HepG2 (cell line): ENCODE data around the gene MRPL38. TPM values are rescaled to one million over a fixed set of nuclear protein-coding genes. Genes with fewer than 3 reads are reported as not detected.

Experiments
- ATAC-seq: fragments of 200-7000 bp; cut with Tn5 transposase; 3 replicates; pipeline ENCODE4 v1.9.1; 2020; ENCODE audit warnings: mild to moderate bottlenecking, moderate library complexity
- BruUV-seq: library from RNA; stranded (reverse); fragments of 400-500 nt; replicated peaks from 2 replicates; lab custom pipeline; 2021; lab: Mats Ljungman, UMichigan
- CTCF ChIA-PET: fragments of 300-600 bp; formaldehyde crosslinking; extraction: SDS; loops from one replicate; lab custom pipeline; 2021; ENCODE audit warnings: low total read pairs, inconsistent platforms, low intra/inter-chr PET ratio; lab: Yijun Ruan, JAX
- POLR2A ChIA-PET: fragments of 350-600 bp; sonication (Branson Sonifier 250); formaldehyde crosslinking; loops from one replicate; lab custom pipeline; 2020; ENCODE audit warnings: antibody characterized with exemption, inconsistent platforms; lab: Yijun Ruan, JAX
- DNase-seq: peaks from one replicate; pipeline ENCODE4 v3.0.0-alpha.2; 2015; ENCODE audit warnings: low spot score
- FAIRE-seq: peaks from 3 replicates; lab custom pipeline; 2011; peaks lifted over from hg19 to GRCh38; lab: Jason Lieb, UNC
- H2AFZ ChIP-seq: one replicate; pipeline ENCODE4 v1.6.1; 2011; ENCODE audit warnings: low read length, inconsistent platforms
- H3K27ac ChIP-seq: fragments of 300-600 bp; 3 replicates; pipeline ENCODE4 v1.8.0; 2011; ENCODE audit warnings: mixed run types, mild to moderate bottlenecking, mixed read lengths, low read length, inconsistent platforms; ENCODE audit not compliant: insufficient read depth; ENCODE audit errors: extremely low read length
- H3K27me3 ChIP-seq, 2 experiments: fragments of 200-600 bp in 1 of 2; 2 replicates in 1 of 2; 3 replicates in 1 of 2; pipeline versions ENCODE4 v1.6.0 to v1.8.0; 2011; ENCODE audit warnings: low read length in 2 of 2, mild to moderate bottlenecking in 2 of 2, moderate library complexity in 2 of 2, inconsistent platforms in 1 of 2; ENCODE audit not compliant: insufficient read depth in 2 of 2, control insufficient read depth in 1 of 2
- H3K36me3 ChIP-seq, 2 experiments: fragments of 200-600 bp in 1 of 2; replicated peaks in 1 of 2; 2 replicates in 1 of 2; 3 replicates in 1 of 2; pipeline versions ENCODE4 v1.5.1 to v1.8.0; 2011; ENCODE audit warnings: low read length in 2 of 2, inconsistent platforms in 1 of 2; ENCODE audit not compliant: insufficient read depth in 2 of 2, control insufficient read depth in 1 of 2
- H3K4me1 ChIP-seq: 2 replicates; pipeline ENCODE4 v1.5.1; 2012; ENCODE audit warnings: low read length, inconsistent platforms; ENCODE audit not compliant: insufficient read depth
- H3K4me2 ChIP-seq: 2 replicates; pipeline ENCODE4 v1.6.0; 2011; ENCODE audit warnings: low read depth, low read length, inconsistent platforms
- H3K4me3 ChIP-seq, 3 experiments: fragments of 200-600 bp in 1 of 3; sonication (generic), shearing (Covaris generic) in 1 of 3; replicated peaks in 1 of 3; 2 replicates each; pipeline ENCODE4 v1.5.1; 2011 to 2016; ENCODE audit warnings: low read length in 3 of 3, inconsistent platforms in 2 of 3, low read depth in 2 of 3, mild to moderate bottlenecking in 2 of 3, control low read depth in 1 of 3, mixed read lengths in 1 of 3; ENCODE audit not compliant: insufficient read depth in 1 of 3
- H3K79me2 ChIP-seq: one replicate; pipeline ENCODE4 v1.6.1; 2011; ENCODE audit warnings: low read length, inconsistent platforms; ENCODE audit not compliant: insufficient read depth
- H3K9ac ChIP-seq: 2 replicates; pipeline ENCODE4 v1.6.0; 2011; ENCODE audit warnings: mild to moderate bottlenecking, low read depth, low read length, inconsistent platforms; ENCODE audit not compliant: insufficient read depth
- H3K9me3 ChIP-seq: 2 replicates; pipeline ENCODE4 v1.5.1; 2012; ENCODE audit warnings: mild to moderate bottlenecking, low read length
- H4K20me1 ChIP-seq: 2 replicates; pipeline ENCODE4 v1.6.0; 2011; ENCODE audit warnings: inconsistent platforms, mild to moderate bottlenecking, low read length, moderate library complexity; ENCODE audit not compliant: insufficient read depth
- DDIT3 ChIP-seq: sonication (generic); formaldehyde crosslinking; IDR thresholded peaks from 2 replicates; pipeline ENCODE4 v1.4.0; 2020; ENCODE audit warnings: mild to moderate bottlenecking, missing genetic modification reagents
- DNMT3B ChIP-seq: conservative IDR thresholded peaks from 2 replicates; pipeline ENCODE4 v1.6.1; 2016; ENCODE audit warnings: missing biosample characterization, control low read depth
- HIC2 ChIP-seq: sonication (generic); formaldehyde crosslinking; IDR thresholded peaks from 2 replicates; pipeline ENCODE4 v1.9.0; 2022; ENCODE audit warnings: low read depth, missing genetic modification reagents
- LCORL ChIP-seq, 2 experiments: fragments of 450-650 bp in 1 of 2; sonication (generic) in 1 of 2; formaldehyde crosslinking in 1 of 2; IDR thresholded peaks; 2 replicates each; pipeline versions ENCODE4 v1.5.0 to v1.6.1; 2017 to 2020; ENCODE audit warnings: antibody characterized with exemption in 1 of 2, missing genetic modification reagents in 1 of 2
- LRRFIP1 ChIP-seq: sonication (generic); formaldehyde crosslinking; conservative IDR thresholded peaks from 2 replicates; pipeline ENCODE4 v1.4.0; 2020; ENCODE audit warnings: missing genetic modification reagents
- MBNL3 ChIP-seq: fragments of 250-450 bp; sonication (Bioruptor Pico); conservative IDR thresholded peaks from 2 replicates; pipeline ENCODE4 v1.8.0; 2022; ENCODE audit warnings: mild to moderate bottlenecking, inconsistent platforms
- MED13 ChIP-seq: sonication (generic); formaldehyde crosslinking; IDR thresholded peaks from 2 replicates; pipeline ENCODE4 v1.5.0; 2020; ENCODE audit warnings: missing genetic modification reagents
- MXD3 ChIP-seq: IDR thresholded peaks from 2 replicates; pipeline ENCODE4 v1.6.1; 2016; ENCODE audit warnings: mild to moderate bottlenecking, missing biosample characterization, missing genetic modification reagents
- ZFP37 ChIP-seq: sonication (generic); formaldehyde crosslinking; IDR thresholded peaks from 2 replicates; pipeline ENCODE4 v1.4.0; 2020; ENCODE audit warnings: missing genetic modification reagents, borderline replicate concordance
- ZNF451 ChIP-seq: sonication (generic); formaldehyde crosslinking; IDR thresholded peaks from 2 replicates; pipeline ENCODE4 v1.5.0; 2020; ENCODE audit warnings: mild to moderate bottlenecking, missing genetic modification reagents
- ZNF550 ChIP-seq: sonication (generic); formaldehyde crosslinking; IDR thresholded peaks from 2 replicates; pipeline ENCODE4 v1.4.0; 2020; ENCODE audit warnings: mild to moderate bottlenecking, missing genetic modification reagents, borderline replicate concordance
- ZNF616 ChIP-seq: sonication (generic); formaldehyde crosslinking; IDR thresholded peaks from 2 replicates; pipeline ENCODE4 v1.5.0; 2020; ENCODE audit warnings: low read depth, mild to moderate bottlenecking, missing genetic modification reagents
- ZNF781 ChIP-seq: sonication (generic); formaldehyde crosslinking; IDR thresholded peaks from 2 replicates; pipeline ENCODE4 v1.5.1; 2020; ENCODE audit warnings: borderline replicate concordance, mild to moderate bottlenecking, missing genetic modification reagents; ENCODE audit errors: not compliant biosample characterization
- ZSCAN31 ChIP-seq: sonication (generic); formaldehyde crosslinking; IDR thresholded peaks from 2 replicates; pipeline ENCODE4 v1.5.0; 2020; ENCODE audit warnings: low read depth, mild to moderate bottlenecking, missing genetic modification reagents
- WGBS: methylation state at CpG from one replicate; pipeline ENCODE4 v1.1.6; 2017; ENCODE audit warnings: low lambda C conversion rate; 5-methylcytosine and 5-hydroxymethylcytosine counted together
- in situ Hi-C: cut with HindIII; loops from 2 replicates; pipeline ENCODE4 v1.10.0; 2017; ENCODE audit warnings: low pct_unique_long_range_greater_than_20kb; ENCODE audit not compliant: extremely low pct_ligation_motif_present
- intact Hi-C: fragments of 100-400 bp; cut with micrococcal nuclease; formaldehyde crosslinking; loops from one replicate; pipeline ENCODE4 v1.10.0; 2022; ENCODE audit not compliant: unreplicated experiment
- polyA plus RNA-seq, 8 experiments: library from polyadenylated mRNA; depleted of rRNA in 3 of 8; stranded (reverse) in 7 of 8; unstranded in 1 of 8; fragments of >200 nt; fragmentation: Illumina TruSeq in 4 of 8; extraction: Trizol in 4 of 8; gene quantifications; 2 replicates each; pipeline versions ENCODE4 v1.2.1 to v1.2.3, GENCODE V29; 2011 to 2016; ENCODE audit warnings: low read depth in 4 of 8, missing spikeins in 1 of 8, mixed read lengths in 1 of 8; ENCODE audit not compliant: insufficient read depth in 1 of 8
- total RNA-seq, 5 experiments: library from RNA; depleted of rRNA; stranded (reverse); fragments of >200 nt; fragmentation: Illumina TruSeq; extraction: Trizol; gene quantifications; 2 replicates each; pipeline ENCODE4 v1.2.3, GENCODE V29; 2016; ENCODE audit warnings: low read depth in 1 of 5

Gene MRPL38
- total and polyA plus RNA-seq, 2 of the 13 experiments (the other 11 are each of a cell fraction or from before 2014, with no cell fraction given) = 83.7 to 125 TPM

GRCh38 chr17:75892556-75893224 lies 12.0 kb downstream of the MRPL38 start (continued):
- TF ChIP-seq LRRFIP1 (CRISPR knock-in tag) (no peak), MED13 (CRISPR knock-in tag) (0 out of 2 replicates have a peak, but pooled peaks have one; percentile 36), ZNF781 (CRISPR knock-in tag) (peak; percentile 21), ZNF616 (no peak; the same call in 1 of the 2 replicates)
- TF ChIP-seq, all 625 proteins: peak for 239

GRCh38 chr17:75891605-75892555 lies 12.8 kb downstream of the MRPL38 start:
- Histone ChIP-seq H3K4me2 (peak overlapping the region; percentile 91), H3K36me3 (no peaks in the 10 kb centered on the region), H3K79me2 (peaks cover 10% of the 10 kb centered on the region), H3K9me3 (no peaks in the 10 kb centered on the region), H2AFZ (no peak overlapping the region), H3K4me1 (peaks cover 61% of the 10 kb centered on the region), H3K9ac (peak overlapping the region; percentile 71), H3K27ac (peak overlapping the region; percentile 64), H4K20me1 (no peaks in the 10 kb centered on the region), H3K4me3 (peak overlapping the region; percentile 26 to 83 (median 51); a peak in 5 of 6 replicates), H3K27me3 (no peaks in the 10 kb centered on the region)
- BruUV-seq = no TSS peak
- ATAC-seq = peak; percentile 21
- WGBS = 13% methylated on average over 20 of the region's 32 CpGs
- peak; percentile 66 for DNase-seq
- intact Hi-C loops (loop anchor here (1.0 to 5.0 kb wide), 2 partner anchors 16 to 35 kb away; partner anchors contain the start of gene WBP2), in situ Hi-C loops (no loop called here)
- ChIA-PET CTCF (interaction anchor here (1.5 kb wide), 1 partner anchor 15 kb away, joined by 4 read pairs; no protein-coding TSS in a partner anchor), POLR2A (interaction anchor here (0.9 to 12.9 kb wide), 13 partner anchors 9 to 493 kb away, joined by 3 to 423 read pairs (median 14); partner anchors contain the start of genes MRPL38, SPHK1, TRIM47 and UNC13D)
- FAIRE-seq = peak; percentile 57
- TF ChIP-seq ZNF451 = peak; percentile 81; the same call in 1 of the 2 replicates
- peak; percentile 58; the same call in 1 of the 2 replicates for TF ChIP-seq ZFP37 (CRISPR knock-in tag)
- peak; percentile 74; the same call in 1 of the 2 replicates for TF ChIP-seq ZSCAN31 (CRISPR knock-in tag)
- TF ChIP-seq MXD3 (CRISPR knock-in tag) = peak; percentile 23; the same call in 1 of the 2 replicates
- TF ChIP-seq DNMT3B = no peak
- TF ChIP-seq DDIT3 (CRISPR knock-in tag) = no peak
- peak; percentile 93 for TF ChIP-seq HIC2
- no peak for TF ChIP-seq MBNL3 (CRISPR knock-in tag)
- no peak for TF ChIP-seq LCORL (IDR thresholded peaks at IDR 0.05)
- TF ChIP-seq LCORL (CRISPR knock-in tag; IDR thresholded peaks at IDR 0.05) = peak; percentile 89
- TF ChIP-seq ZNF550 (CRISPR knock-in tag) = no peak
